Liver (tissue), 9 donors: ENCODE results near the gene OR5J2. TPM values are rescaled to one million over a fixed set of nuclear protein-coding genes. Genes with fewer than 3 reads are reported as not detected.

Source experiments
- DNase-seq: peaks from one replicate; pipeline ENCODE4 v3.0.0-alpha.2; 2017; ENCODE audit warnings: low spot score
- H3K27ac ChIP-seq, 2 donors: one replicate each; pipeline ENCODE4 v1.7.0; 2013; ENCODE audit warnings: inconsistent platforms in 2 of 2, low read length in 2 of 2, control low read depth in 1 of 2, low read depth in 1 of 2, mild to moderate bottlenecking in 1 of 2
- H3K27me3 ChIP-seq, 4 donors: one replicate each; pipeline versions ENCODE4 v1.6.1 to v1.7.0; 2013; ENCODE audit warnings: low read length in 3 of 4, inconsistent platforms in 1 of 4, mild to moderate bottlenecking in 1 of 4, moderate library complexity in 1 of 4; ENCODE audit not compliant: control insufficient read depth in 4 of 4, insufficient read depth in 4 of 4
- H3K36me3 ChIP-seq, 4 donors: one replicate each; pipeline versions ENCODE4 v1.6.1 to v1.7.0; 2013; ENCODE audit warnings: low read length in 3 of 4, mild to moderate bottlenecking in 3 of 4, low read depth in 1 of 4, moderate library complexity in 1 of 4; ENCODE audit not compliant: control insufficient read depth in 4 of 4, insufficient read depth in 3 of 4
- H3K4me1 ChIP-seq, 4 donors: one replicate each; pipeline versions ENCODE4 v1.6.1 to v1.7.0; 2013; ENCODE audit warnings: low read length in 3 of 4, mild to moderate bottlenecking in 3 of 4, moderate library complexity in 1 of 4; ENCODE audit not compliant: control insufficient read depth in 4 of 4, insufficient read depth in 4 of 4
- H3K4me3 ChIP-seq, 3 donors: one replicate each; pipeline versions ENCODE4 v1.6.1 to v1.7.0; 2013; ENCODE audit warnings: low read length in 3 of 3, control low read depth in 1 of 3, low read depth in 1 of 3, mild to moderate bottlenecking in 1 of 3
- H3K9ac ChIP-seq, 2 donors: one replicate each; pipeline ENCODE4 v1.7.0; 2013; ENCODE audit warnings: low read length in 2 of 2, mild to moderate bottlenecking in 2 of 2, moderate library complexity in 2 of 2, control low read depth in 1 of 2, low read depth in 1 of 2
- H3K9me3 ChIP-seq, 4 donors: one replicate each; pipeline versions ENCODE4 v1.6.1 to v1.7.0; 2013; ENCODE audit warnings: low read length in 3 of 4; ENCODE audit not compliant: control insufficient read depth in 4 of 4
- ATF3 ChIP-seq: IDR thresholded peaks from 2 replicates; pipeline ENCODE4 v1.6.1; 2016; ENCODE audit warnings: antibody characterized with exemption
- CTCF ChIP-seq: fragments of 150-350 bp; IDR thresholded peaks from 2 replicates; pipeline ENCODE4 v1.5.1; 2017; ENCODE audit warnings: improper control_type of control experiment, low read depth, low read length; ENCODE audit not compliant: missing input control
- EGR1 ChIP-seq, 2 donors: IDR thresholded peaks; 2 replicates each; pipeline ENCODE4 v1.6.1; 2016 to 2018; ENCODE audit warnings: antibody characterized with exemption in 2 of 2, low read depth in 2 of 2
- FOXA1 ChIP-seq: IDR thresholded peaks from 2 replicates; pipeline ENCODE4 v1.6.1; 2016; ENCODE audit warnings: antibody characterized with exemption
- FOXA2 ChIP-seq: IDR thresholded peaks from 2 replicates; pipeline ENCODE4 v1.6.1; 2016; ENCODE audit warnings: antibody characterized with exemption
- GABPA ChIP-seq, 2 donors: IDR thresholded peaks in 1 of 2; conservative IDR thresholded peaks in 1 of 2; 2 replicates each; pipeline ENCODE4 v1.6.1; 2016; ENCODE audit warnings: antibody characterized with exemption in 2 of 2, mild to moderate bottlenecking in 1 of 2, moderate library complexity in 1 of 2
- HNF4A ChIP-seq, 2 donors: conservative IDR thresholded peaks; 2 replicates each; pipeline ENCODE4 v1.6.1; 2016; ENCODE audit warnings: antibody characterized with exemption in 2 of 2, mild to moderate bottlenecking in 2 of 2
- JUND ChIP-seq, 2 donors: IDR thresholded peaks; 2 replicates each; pipeline ENCODE4 v1.6.1; 2016; ENCODE audit warnings: antibody characterized with exemption in 2 of 2
- MAX ChIP-seq: IDR thresholded peaks from 2 replicates; pipeline ENCODE4 v1.6.1; 2016; ENCODE audit warnings: antibody characterized with exemption
- NR2F2 ChIP-seq: IDR thresholded peaks from 2 replicates; pipeline ENCODE4 v1.6.1; 2016; ENCODE audit warnings: antibody characterized with exemption
- RAD21 ChIP-seq, 2 donors: IDR thresholded peaks; 2 replicates each; pipeline ENCODE4 v1.6.1; 2016; ENCODE audit warnings: antibody characterized with exemption in 2 of 2, mild to moderate bottlenecking in 2 of 2
- REST ChIP-seq: IDR thresholded peaks from 2 replicates; pipeline ENCODE4 v1.6.1; 2016; ENCODE audit warnings: antibody characterized with exemption, mild to moderate bottlenecking
- RXRA ChIP-seq, 2 donors: IDR thresholded peaks; 2 replicates each; pipeline ENCODE4 v1.6.1; 2017 to 2018; ENCODE audit warnings: antibody characterized with exemption in 2 of 2, mild to moderate bottlenecking in 1 of 2
- SP1 ChIP-seq: IDR thresholded peaks from 2 replicates; pipeline ENCODE4 v1.6.1; 2018; ENCODE audit warnings: antibody characterized with exemption, mild to moderate bottlenecking
- TAF1 ChIP-seq: conservative IDR thresholded peaks from 2 replicates; pipeline ENCODE4 v1.6.1; 2016; ENCODE audit warnings: antibody characterized with exemption, mild to moderate bottlenecking
- YY1 ChIP-seq: IDR thresholded peaks from 2 replicates; pipeline ENCODE4 v1.6.1; 2016; ENCODE audit warnings: antibody characterized with exemption, mild to moderate bottlenecking
- ZBTB33 ChIP-seq: IDR thresholded peaks from 2 replicates; pipeline ENCODE4 v1.6.1; 2016; ENCODE audit warnings: antibody characterized with exemption
- WGBS: extraction: QIAGEN DNeasy Blood & Tissue Kit; methylation state at CpG from one replicate; pipeline ENCODE4 v1.1.7; 2013; 5-methylcytosine and 5-hydroxymethylcytosine counted together
- polyA plus RNA-seq, 2 donors: library from polyadenylated mRNA; stranded (reverse) in 1 of 2; unstranded in 1 of 2; fragments of 200-250 nt in 1 of 2; fragments of >200 nt in 1 of 2; fragmentation: Nextera tagmentation in 1 of 2; extraction: Ambion mirVana in 1 of 2; gene quantifications; one replicate each; pipeline versions ENCODE4 v1.2.1 to v1.2.3, GENCODE V29; 2013 to 2015
- total RNA-seq, 2 donors: library from RNA; depleted of rRNA; stranded (reverse); fragments of >200 nt; gene quantifications; one replicate each; pipeline ENCODE4 v1.2.3, GENCODE V29; 2014
- donor health status: healthy.
- donor health status: healthy.
- donor health status: healthy.
- donor health status: healthy.
- donor health status: healthy.

The OR5J2 gene
- total and polyA plus RNA-seq, 4 donors, result not detected

GRCh38 chr11:56151376-56151775, 25.0 kb upstream of the OR5J2 start:
- H3K36me3 ChIP-seq, result no peaks in the 10 kb centered on the region
- TF ChIP-seq MAX (no peak), TAF1 (no peak), JUND (IDR thresholded peaks at IDR 0.05) (no peak), SP1 (no peak), HNF4A (conservative IDR thresholded peaks at IDR 0.05) (no peak), ZBTB33 (no peak), REST (no peak), ATF3 (no peak)
- peaks cover 0 to 7% (median under 1%) of the 10 kb centered on the region in 4 donors for H3K9me3 ChIP-seq
- WGBS, result 55% methylated on average over 1 of the region's 1 CpG
- H3K27me3 ChIP-seq, result no peaks in the 10 kb centered on the region
- H3K9ac ChIP-seq, result no peak overlapping the region
- H3K4me3 ChIP-seq, result no peak overlapping the region
- no peak for DNase-seq
- no peak overlapping the region for H3K27ac ChIP-seq
- H3K4me1 ChIP-seq, result no peaks in the 10 kb centered on the region

GRCh38 chr11:56152333-56152732, 24.1 kb upstream of the OR5J2 start:
- TF ChIP-seq MAX (no peak), YY1 (no peak), RAD21 (IDR thresholded peaks at IDR 0.05) (no peak), SP1 (no peak), NR2F2 (no peak), EGR1 (IDR thresholded peaks at IDR 0.05; ENCODE audit: low read depth in 2 of 2) (no peak), HNF4A (conservative IDR thresholded peaks at IDR 0.05) (no peak), FOXA1 (no peak), ATF3 (no peak), JUND (IDR thresholded peaks at IDR 0.05) (no peak), CTCF (no peak), FOXA2 (no peak), GABPA (IDR thresholded peaks at IDR 0.05 in 1 of 2, conservative IDR thresholded peaks at IDR 0.05 in 1 of 2) (no peak), RXRA (IDR thresholded peaks at IDR 0.05) (no peak), TAF1 (no peak), ZBTB33 (no peak), REST (no peak)
- Histone ChIP-seq H3K4me1 (no peaks in the 10 kb centered on the region), H3K36me3 (no peaks in the 10 kb centered on the region), H3K27ac (no peak overlapping the region), H3K9ac (no peak overlapping the region), H3K4me3 (no peak overlapping the region), H3K9me3 (peaks cover 0 to 7% (median under 1%) of the 10 kb centered on the region in 4 donors), H3K27me3 (no peaks in the 10 kb centered on the region)
- 89% methylated on average over 15 of the region's 15 CpGs for WGBS
- DNase-seq, result no peak
